Measurements from ENCODE around the gene LMAN1. TPM values are rescaled to one million over a fixed set of nuclear protein-coding genes. Genes with fewer than 3 reads are reported as not detected.

Gene LMAN1
- total RNA-seq, 1 donor from 2014 or later = 123 TPM

DNA sequence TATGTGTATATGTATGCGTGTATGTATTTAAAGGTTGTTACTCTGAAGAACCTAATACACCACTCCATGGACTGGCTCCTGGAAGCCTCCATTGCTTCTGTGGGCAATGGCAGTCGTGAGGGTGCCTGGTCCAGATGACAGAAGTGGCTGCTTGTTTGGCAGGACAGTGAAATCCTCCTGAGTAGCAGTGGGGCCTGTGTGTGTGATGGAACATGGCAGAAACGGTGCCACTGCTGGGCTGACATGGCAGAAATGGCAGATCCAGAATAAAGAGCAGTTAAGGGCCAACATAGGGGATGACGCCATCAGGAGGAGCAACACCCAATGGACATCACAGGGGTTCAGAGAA, 34.5 kb downstream of the LMAN1 start:
- H3K9me3 ChIP-seq (ENCODE audit: insufficient read depth, low read depth, low read length) = no peaks in the 10 kb centered on the region
- Mint-ChIP-seq H3K36me3 (ENCODE audit: low read depth, unreplicated experiment) (peaks cover 19% of the 10 kb centered on the region), H3K4me1 (ENCODE audit: low read depth, unreplicated experiment) (no peaks in the 10 kb centered on the region), H3K4me3 (ENCODE audit: unreplicated experiment) (no peak overlapping the region), H3K27ac (ENCODE audit: unreplicated experiment) (peak overlapping the region; percentile 63), H3K27me3 (ENCODE audit: low read depth, unreplicated experiment) (no peaks in the 10 kb centered on the region), H3K9me3 (ENCODE audit: unreplicated experiment) (no peaks in the 10 kb centered on the region)
- no peak overlapping the region for H2AFZ ChIP-seq (ENCODE audit: low read depth, low read length)
- no peak overlapping the region for H3K4me2 ChIP-seq (ENCODE audit: low read length)
- no peak overlapping the region for H3K4me3 ChIP-seq (ENCODE audit: insufficient read depth, low read depth, low read length)
- H4K20me1 ChIP-seq (ENCODE audit: insufficient read depth, low read length) = no peaks in the 10 kb centered on the region
- H3K27me3 ChIP-seq (ENCODE audit: insufficient read depth, low read length) = no peaks in the 10 kb centered on the region
- DNase-seq (ENCODE audit: low read depth) = no peak
- no peak for TF ChIP-seq EZH2 (IDR thresholded peaks at IDR 0.05; ENCODE audit: insufficient read depth, low read length)
- TF ChIP-seq, protein P1, sequence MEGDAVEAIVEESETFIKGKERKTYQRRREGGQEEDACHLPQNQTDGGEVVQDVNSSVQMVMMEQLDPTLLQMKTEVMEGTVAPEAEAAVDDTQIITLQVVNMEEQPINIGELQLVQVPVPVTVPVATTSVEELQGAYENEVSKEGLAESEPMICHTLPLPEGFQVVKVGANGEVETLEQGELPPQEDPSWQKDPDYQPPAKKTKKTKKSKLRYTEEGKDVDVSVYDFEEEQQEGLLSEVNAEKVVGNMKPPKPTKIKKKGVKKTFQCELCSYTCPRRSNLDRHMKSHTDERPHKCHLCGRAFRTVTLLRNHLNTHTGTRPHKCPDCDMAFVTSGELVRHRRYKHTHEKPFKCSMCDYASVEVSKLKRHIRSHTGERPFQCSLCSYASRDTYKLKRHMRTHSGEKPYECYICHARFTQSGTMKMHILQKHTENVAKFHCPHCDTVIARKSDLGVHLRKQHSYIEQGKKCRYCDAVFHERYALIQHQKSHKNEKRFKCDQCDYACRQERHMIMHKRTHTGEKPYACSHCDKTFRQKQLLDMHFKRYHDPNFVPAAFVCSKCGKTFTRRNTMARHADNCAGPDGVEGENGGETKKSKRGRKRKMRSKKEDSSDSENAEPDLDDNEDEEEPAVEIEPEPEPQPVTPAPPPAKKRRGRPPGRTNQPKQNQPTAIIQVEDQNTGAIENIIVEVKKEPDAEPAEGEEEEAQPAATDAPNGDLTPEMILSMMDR (IDR thresholded peaks at IDR 0.05; ENCODE audit: insufficient read depth, low read depth, low read length) = no peak
- no peak overlapping the region for H3K9ac ChIP-seq (ENCODE audit: low read length)
- H3K4me1 ChIP-seq (ENCODE audit: insufficient read depth, low read length) = no peaks in the 10 kb centered on the region
- no peak overlapping the region for H3K27ac ChIP-seq (ENCODE audit: low read depth, low read length)
- FAIRE-seq = no peak
- H3K36me3 ChIP-seq (ENCODE audit: insufficient read depth, low read length) = peaks cover 33% of the 10 kb centered on the region
- no peaks in the 10 kb centered on the region for H3K79me2 ChIP-seq (ENCODE audit: insufficient read depth, low read length)

DNA sequence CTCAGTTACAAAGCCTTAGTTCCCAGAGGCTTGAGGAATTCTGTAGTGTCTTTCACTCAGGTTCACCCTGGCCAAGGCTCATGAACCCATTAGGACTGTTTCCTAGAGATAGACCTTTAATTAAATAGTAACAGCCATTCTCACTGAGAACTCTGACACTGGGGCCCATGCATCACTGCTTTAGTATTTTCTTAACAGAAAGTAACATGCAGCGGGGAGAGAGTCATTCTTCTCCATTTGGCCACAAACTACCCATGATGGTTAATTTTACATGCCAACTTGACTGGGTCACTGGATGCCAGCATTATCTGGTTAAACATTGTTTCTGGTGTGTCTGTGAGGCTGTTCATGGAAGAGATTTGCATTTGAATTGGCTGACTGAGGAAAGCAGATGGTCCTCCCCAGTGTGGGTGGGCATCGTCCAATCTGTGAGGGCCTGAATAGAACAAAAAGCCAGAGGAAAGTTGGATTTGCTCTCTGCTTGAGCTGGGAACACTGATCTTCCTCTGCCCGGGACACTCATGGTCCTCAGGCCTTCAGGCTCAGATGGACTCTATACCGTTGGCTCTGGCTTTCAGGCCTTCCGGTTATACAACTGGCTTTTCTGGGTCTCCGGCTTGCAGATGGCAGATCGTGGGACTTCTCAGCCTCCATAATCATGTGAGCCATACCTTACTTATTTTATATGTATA, 35.0 kb downstream of the LMAN1 start:
- Mint-ChIP-seq H3K36me3 (ENCODE audit: low read depth, unreplicated experiment) (peaks cover 19% of the 10 kb centered on the region), H3K4me1 (ENCODE audit: low read depth, unreplicated experiment) (no peaks in the 10 kb centered on the region), H3K4me3 (ENCODE audit: unreplicated experiment) (no peak overlapping the region), H3K27ac (ENCODE audit: unreplicated experiment) (no peak overlapping the region), H3K27me3 (ENCODE audit: low read depth, unreplicated experiment) (no peaks in the 10 kb centered on the region), H3K9me3 (ENCODE audit: unreplicated experiment) (no peaks in the 10 kb centered on the region)
- H2AFZ ChIP-seq (ENCODE audit: low read depth, low read length) = no peak overlapping the region
- DNase-seq (ENCODE audit: low read depth) (peak; percentile 69), FAIRE-seq (no peak)
- no peaks in the 10 kb centered on the region for H4K20me1 ChIP-seq (ENCODE audit: insufficient read depth, low read length)
- no peaks in the 10 kb centered on the region for H3K79me2 ChIP-seq (ENCODE audit: insufficient read depth, low read length)
- no peaks in the 10 kb centered on the region for H3K9me3 ChIP-seq (ENCODE audit: insufficient read depth, low read depth, low read length)
- H3K27me3 ChIP-seq (ENCODE audit: insufficient read depth, low read length) = peaks cover 3% of the 10 kb centered on the region
- no peak overlapping the region for H3K4me2 ChIP-seq (ENCODE audit: low read length)
- no peaks in the 10 kb centered on the region for H3K4me1 ChIP-seq (ENCODE audit: insufficient read depth, low read length)
- peaks cover 31% of the 10 kb centered on the region for H3K36me3 ChIP-seq (ENCODE audit: insufficient read depth, low read length)
- H3K27ac ChIP-seq (ENCODE audit: low read depth, low read length) = peak overlapping the region; percentile 0
- H3K4me3 ChIP-seq (ENCODE audit: insufficient read depth, low read depth, low read length) = no peak overlapping the region
- no peak for TF ChIP-seq EZH2 (IDR thresholded peaks at IDR 0.05; ENCODE audit: insufficient read depth, low read length)
- TF ChIP-seq, protein P1 (IDR thresholded peaks at IDR 0.05; ENCODE audit: insufficient read depth, low read depth, low read length) = no peak
- no peak overlapping the region for H3K9ac ChIP-seq (ENCODE audit: low read length)

DNA sequence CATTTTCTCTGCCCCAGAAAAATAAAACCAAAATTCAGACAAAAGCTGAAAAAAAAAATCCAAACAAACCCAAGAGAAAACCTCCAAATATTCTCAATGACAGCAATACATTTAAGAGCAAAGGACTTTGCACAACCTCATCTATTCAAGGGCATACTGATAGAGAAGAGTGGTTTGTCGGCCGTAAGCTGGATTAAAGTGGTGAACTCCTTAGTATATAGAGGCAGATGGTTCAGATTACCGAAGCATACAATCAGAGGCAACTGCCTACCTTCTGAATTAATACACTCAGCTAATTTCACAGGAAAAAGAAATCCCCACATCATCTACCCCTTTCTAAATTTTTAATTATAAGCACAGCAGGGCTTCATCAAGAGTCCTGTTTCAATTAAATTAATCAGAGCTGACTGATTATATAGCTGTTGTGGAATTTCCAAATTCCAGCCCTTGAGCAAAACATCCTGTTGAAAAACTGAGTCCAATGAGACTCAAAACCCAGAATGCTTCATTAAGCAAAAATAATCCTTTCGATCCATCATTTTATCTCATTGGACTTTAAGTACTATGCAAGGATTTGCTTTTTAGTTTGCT, 40.5 kb downstream of the LMAN1 start, which contains the start of gene CPLX4:
CPLX4 (minus strand) TSS at position 190 of the 591 bp plus-strand sequence; CDS start at position 3, 187 bp downstream.
- Mint-ChIP-seq H3K36me3 (ENCODE audit: low read depth, unreplicated experiment) (no peaks in the 10 kb centered on the region), H3K4me3 (ENCODE audit: unreplicated experiment) (no peak within 1 kb of the TSS)

More for the DNA sequence above, 40.5 kb downstream of the LMAN1 start, which contains the start of gene CPLX4:
- no peak within 1 kb of the TSS for H3K4me2 ChIP-seq (ENCODE audit: low read length)
- H3K4me1 Mint-ChIP-seq (ENCODE audit: low read depth, unreplicated experiment) = no peaks in the 10 kb centered on the region
- no peak for FAIRE-seq
- no peak for TF ChIP-seq EZH2 (IDR thresholded peaks at IDR 0.05; ENCODE audit: insufficient read depth, low read length)
- TF ChIP-seq, protein P1 (IDR thresholded peaks at IDR 0.05; ENCODE audit: insufficient read depth, low read depth, low read length) = no peak
- no peaks in the 10 kb centered on the region for H3K9me3 Mint-ChIP-seq (ENCODE audit: unreplicated experiment)
- no peak within 1 kb of the TSS for H3K9ac ChIP-seq (ENCODE audit: low read length)
- H3K27me3 Mint-ChIP-seq (ENCODE audit: low read depth, unreplicated experiment) = peaks cover 8% of the 10 kb centered on the region
- H3K27ac Mint-ChIP-seq (ENCODE audit: unreplicated experiment) = no peak within 1 kb of the TSS
- no peaks in the 10 kb centered on the region for H3K9me3 ChIP-seq (ENCODE audit: insufficient read depth, low read depth, low read length)
- H2AFZ ChIP-seq (ENCODE audit: low read depth, low read length) = no peak within 1 kb of the TSS
- no peaks in the 10 kb centered on the region for H3K36me3 ChIP-seq (ENCODE audit: insufficient read depth, low read length)
- no peak within 1 kb of the TSS for H3K4me3 ChIP-seq (ENCODE audit: insufficient read depth, low read depth, low read length)
- no peaks in the 10 kb centered on the region for H4K20me1 ChIP-seq (ENCODE audit: insufficient read depth, low read length)
- H3K27ac ChIP-seq (ENCODE audit: low read depth, low read length) = no peak within 1 kb of the TSS
- H3K27me3 ChIP-seq (ENCODE audit: insufficient read depth, low read length) = peaks cover 17% of the 10 kb centered on the region
- no peak for DNase-seq (ENCODE audit: low read depth)
- H3K4me1 ChIP-seq (ENCODE audit: insufficient read depth, low read length) = no peaks in the 10 kb centered on the region
- no peaks in the 10 kb centered on the region for H3K79me2 ChIP-seq (ENCODE audit: insufficient read depth, low read length)
